HepG2 (cell line): Measurements from ENCODE around the gene TMEM232. TPM values are rescaled to one million over a fixed set of nuclear protein-coding genes. Genes with fewer than 3 reads are reported as not detected.

ENCODE experiments used
- ATAC-seq: fragments of 200-7000 bp; cut with Tn5 transposase; 3 replicates; pipeline ENCODE4 v1.9.1; 2020; ENCODE audit warnings: mild to moderate bottlenecking, moderate library complexity
- BruUV-seq: library from RNA; stranded (reverse); fragments of 400-500 nt; replicated peaks from 2 replicates; lab custom pipeline; 2021; lab: Mats Ljungman, UMichigan
- CTCF ChIA-PET: fragments of 300-600 bp; formaldehyde crosslinking; extraction: SDS; loops from one replicate; lab custom pipeline; 2021; ENCODE audit warnings: low total read pairs, inconsistent platforms, low intra/inter-chr PET ratio; lab: Yijun Ruan, JAX
- POLR2A ChIA-PET: fragments of 350-600 bp; sonication (Branson Sonifier 250); formaldehyde crosslinking; loops from one replicate; lab custom pipeline; 2020; ENCODE audit warnings: antibody characterized with exemption, inconsistent platforms; lab: Yijun Ruan, JAX
- DNase-seq: peaks from one replicate; pipeline ENCODE4 v3.0.0-alpha.2; 2015; ENCODE audit warnings: low spot score
- FAIRE-seq: peaks from 3 replicates; lab custom pipeline; 2011; peaks lifted over from hg19 to GRCh38; lab: Jason Lieb, UNC
- H2AFZ ChIP-seq: one replicate; pipeline ENCODE4 v1.6.1; 2011; ENCODE audit warnings: low read length, inconsistent platforms
- H3K27ac ChIP-seq: fragments of 300-600 bp; 3 replicates; pipeline ENCODE4 v1.8.0; 2011; ENCODE audit warnings: mixed run types, mild to moderate bottlenecking, mixed read lengths, low read length, inconsistent platforms; ENCODE audit not compliant: insufficient read depth; ENCODE audit errors: extremely low read length
- H3K27me3 ChIP-seq, 2 experiments: fragments of 200-600 bp in 1 of 2; 2 replicates in 1 of 2; 3 replicates in 1 of 2; pipeline versions ENCODE4 v1.6.0 to v1.8.0; 2011; ENCODE audit warnings: low read length in 2 of 2, mild to moderate bottlenecking in 2 of 2, moderate library complexity in 2 of 2, inconsistent platforms in 1 of 2; ENCODE audit not compliant: insufficient read depth in 2 of 2, control insufficient read depth in 1 of 2
- H3K36me3 ChIP-seq, 2 experiments: fragments of 200-600 bp in 1 of 2; replicated peaks in 1 of 2; 2 replicates in 1 of 2; 3 replicates in 1 of 2; pipeline versions ENCODE4 v1.5.1 to v1.8.0; 2011; ENCODE audit warnings: low read length in 2 of 2, inconsistent platforms in 1 of 2; ENCODE audit not compliant: insufficient read depth in 2 of 2, control insufficient read depth in 1 of 2
- H3K4me1 ChIP-seq: 2 replicates; pipeline ENCODE4 v1.5.1; 2012; ENCODE audit warnings: low read length, inconsistent platforms; ENCODE audit not compliant: insufficient read depth
- H3K4me2 ChIP-seq: 2 replicates; pipeline ENCODE4 v1.6.0; 2011; ENCODE audit warnings: low read depth, low read length, inconsistent platforms
- H3K4me3 ChIP-seq, 3 experiments: fragments of 200-600 bp in 1 of 3; sonication (generic), shearing (Covaris generic) in 1 of 3; replicated peaks in 1 of 3; 2 replicates each; pipeline ENCODE4 v1.5.1; 2011 to 2016; ENCODE audit warnings: low read length in 3 of 3, inconsistent platforms in 2 of 3, low read depth in 2 of 3, mild to moderate bottlenecking in 2 of 3, control low read depth in 1 of 3, mixed read lengths in 1 of 3; ENCODE audit not compliant: insufficient read depth in 1 of 3
- H3K79me2 ChIP-seq: one replicate; pipeline ENCODE4 v1.6.1; 2011; ENCODE audit warnings: low read length, inconsistent platforms; ENCODE audit not compliant: insufficient read depth
- H3K9ac ChIP-seq: 2 replicates; pipeline ENCODE4 v1.6.0; 2011; ENCODE audit warnings: mild to moderate bottlenecking, low read depth, low read length, inconsistent platforms; ENCODE audit not compliant: insufficient read depth
- H3K9me3 ChIP-seq: 2 replicates; pipeline ENCODE4 v1.5.1; 2012; ENCODE audit warnings: mild to moderate bottlenecking, low read length
- H4K20me1 ChIP-seq: 2 replicates; pipeline ENCODE4 v1.6.0; 2011; ENCODE audit warnings: inconsistent platforms, mild to moderate bottlenecking, low read length, moderate library complexity; ENCODE audit not compliant: insufficient read depth
- AKAP8 ChIP-seq: sonication (generic); formaldehyde crosslinking; IDR thresholded peaks from 2 replicates; pipeline ENCODE4 v1.5.1; 2020; ENCODE audit warnings: mild to moderate bottlenecking, missing genetic modification reagents
- BCL6 ChIP-seq: IDR thresholded peaks from 2 replicates; pipeline ENCODE4 v1.6.1; 2016; ENCODE audit warnings: missing genetic modification reagents, missing compliant biosample characterization
- GTF2F1 ChIP-seq: fragments of 150-350 bp; IDR thresholded peaks from 2 replicates; pipeline ENCODE4 v1.6.1; 2014; ENCODE audit warnings: low read length
- KMT2B ChIP-seq: IDR thresholded peaks from 2 replicates; pipeline ENCODE4 v1.6.1; 2016; ENCODE audit warnings: missing genetic modification reagents, missing compliant biosample characterization
- RFX3 ChIP-seq: IDR thresholded peaks from 2 replicates; pipeline ENCODE4 v1.6.1; 2016; ENCODE audit warnings: missing biosample characterization, missing genetic modification reagents
- SMARCC2 ChIP-seq: fragments of 450-650 bp; IDR thresholded peaks from 2 replicates; pipeline ENCODE4 v1.6.1; 2017; ENCODE audit warnings: antibody characterized with exemption, mild to moderate bottlenecking
- TSC22D2 ChIP-seq: sonication (generic); formaldehyde crosslinking; IDR thresholded peaks from 2 replicates; pipeline ENCODE4 v1.5.1; 2020; ENCODE audit warnings: missing genetic modification reagents, mild to moderate bottlenecking, borderline replicate concordance
- ZNF713 ChIP-seq: sonication (generic); formaldehyde crosslinking; IDR thresholded peaks from 2 replicates; pipeline ENCODE4 v1.4.0; 2020; ENCODE audit warnings: mild to moderate bottlenecking, missing genetic modification reagents
- ZNF777 ChIP-seq: sonication (generic); formaldehyde crosslinking; IDR thresholded peaks from 2 replicates; pipeline ENCODE4 v1.4.0; 2020; ENCODE audit warnings: missing genetic modification reagents
- WGBS: methylation state at CpG from one replicate; pipeline ENCODE4 v1.1.6; 2017; ENCODE audit warnings: low lambda C conversion rate; 5-methylcytosine and 5-hydroxymethylcytosine counted together
- in situ Hi-C: cut with HindIII; loops from 2 replicates; pipeline ENCODE4 v1.10.0; 2017; ENCODE audit warnings: low pct_unique_long_range_greater_than_20kb; ENCODE audit not compliant: extremely low pct_ligation_motif_present
- intact Hi-C: fragments of 100-400 bp; cut with micrococcal nuclease; formaldehyde crosslinking; loops from one replicate; pipeline ENCODE4 v1.10.0; 2022; ENCODE audit not compliant: unreplicated experiment
- polyA plus RNA-seq, 8 experiments: library from polyadenylated mRNA; depleted of rRNA in 3 of 8; stranded (reverse) in 7 of 8; unstranded in 1 of 8; fragments of >200 nt; fragmentation: Illumina TruSeq in 4 of 8; extraction: Trizol in 4 of 8; gene quantifications; 2 replicates each; pipeline versions ENCODE4 v1.2.1 to v1.2.3, GENCODE V29; 2011 to 2016; ENCODE audit warnings: low read depth in 4 of 8, missing spikeins in 1 of 8, mixed read lengths in 1 of 8; ENCODE audit not compliant: insufficient read depth in 1 of 8
- total RNA-seq, 5 experiments: library from RNA; depleted of rRNA; stranded (reverse); fragments of >200 nt; fragmentation: Illumina TruSeq; extraction: Trizol; gene quantifications; 2 replicates each; pipeline ENCODE4 v1.2.3, GENCODE V29; 2016; ENCODE audit warnings: low read depth in 1 of 5
- TF ChIP-seq, protein P1 (sequence below): sonication (generic); formaldehyde crosslinking; IDR thresholded peaks from 2 replicates; pipeline ENCODE4 v1.5.1; 2020; ENCODE audit warnings: mild to moderate bottlenecking, missing genetic modification reagents
- TF ChIP-seq, protein P2 (sequence below): sonication (generic); formaldehyde crosslinking; conservative IDR thresholded peaks from 2 replicates; pipeline ENCODE4 v1.8.1; 2023; ENCODE audit warnings: missing genetic modification reagents

The TMEM232 gene
- total and polyA plus RNA-seq, 2 of the 13 experiments (the other 11 are each of a cell fraction or from before 2014, with no cell fraction given), result 0.29 to 0.71 TPM

- intact Hi-C loops (no loop called here), in situ Hi-C loops (no loop called here)
- Histone ChIP-seq H3K27me3 (no peaks in the 10 kb centered on the region), H2AFZ (no peak overlapping the region), H3K4me1 (no peaks in the 10 kb centered on the region), H3K9me3 (no peaks in the 10 kb centered on the region), H3K36me3 (no peaks in the 10 kb centered on the region), H3K9ac (no peak overlapping the region), H4K20me1 (no peaks in the 10 kb centered on the region), H3K4me2 (no peak overlapping the region), H3K79me2 (no peaks in the 10 kb centered on the region), H3K4me3 (no peak overlapping the region), H3K27ac (no peak overlapping the region)
- no TSS peak for BruUV-seq
- FAIRE-seq, result no peak
- POLR2A ChIA-PET, result no interaction called here
- no peak for TF ChIP-seq RFX3
- no peak for TF ChIP-seq ZNF713
- TF ChIP-seq KMT2B, result no peak
- TF ChIP-seq ZNF777, result no peak
- no peak for TF ChIP-seq AKAP8 (CRISPR knock-in tag)
- TF ChIP-seq BCL6 (CRISPR knock-in tag), result no peak
- TF ChIP-seq, protein P1, sequence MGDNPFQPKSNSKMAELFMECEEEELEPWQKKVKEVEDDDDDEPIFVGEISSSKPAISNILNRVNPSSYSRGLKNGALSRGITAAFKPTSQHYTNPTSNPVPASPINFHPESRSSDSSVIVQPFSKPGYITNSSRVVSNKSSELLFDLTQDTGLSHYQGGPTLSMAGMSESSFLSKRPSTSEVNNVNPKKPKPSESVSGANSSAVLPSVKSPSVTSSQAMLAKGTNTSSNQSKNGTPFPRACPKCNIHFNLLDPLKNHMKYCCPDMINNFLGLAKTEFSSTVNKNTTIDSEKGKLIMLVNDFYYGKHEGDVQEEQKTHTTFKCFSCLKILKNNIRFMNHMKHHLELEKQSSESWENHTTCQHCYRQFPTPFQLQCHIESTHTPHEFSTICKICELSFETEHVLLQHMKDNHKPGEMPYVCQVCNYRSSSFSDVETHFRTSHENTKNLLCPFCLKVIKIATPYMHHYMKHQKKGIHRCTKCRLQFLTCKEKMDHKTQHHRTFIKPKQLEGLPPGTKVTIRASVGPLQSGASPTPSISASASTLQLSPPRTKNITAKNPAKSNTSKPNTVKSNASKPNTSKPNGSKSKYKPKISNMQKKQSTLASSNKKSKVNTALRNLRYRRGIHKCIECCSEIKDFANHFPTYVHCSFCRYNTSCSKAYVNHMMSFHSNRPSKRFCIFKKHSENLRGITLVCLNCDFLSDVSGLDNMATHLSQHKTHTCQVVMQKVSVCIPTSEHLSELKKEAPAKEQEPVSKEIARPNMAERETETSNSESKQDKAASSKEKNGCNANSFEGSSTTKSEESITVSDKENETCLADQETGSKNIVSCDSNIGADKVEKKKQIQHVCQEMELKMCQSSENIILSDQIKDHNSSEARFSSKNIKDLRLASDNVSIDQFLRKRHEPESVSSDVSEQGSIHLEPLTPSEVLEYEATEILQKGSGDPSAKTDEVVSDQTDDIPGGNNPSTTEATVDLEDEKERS, result no peak
- TF ChIP-seq TSC22D2 (CRISPR knock-in tag), result no peak
- TF ChIP-seq SMARCC2, result no peak
- TF ChIP-seq GTF2F1, result no peak
- TF ChIP-seq, protein P2, sequence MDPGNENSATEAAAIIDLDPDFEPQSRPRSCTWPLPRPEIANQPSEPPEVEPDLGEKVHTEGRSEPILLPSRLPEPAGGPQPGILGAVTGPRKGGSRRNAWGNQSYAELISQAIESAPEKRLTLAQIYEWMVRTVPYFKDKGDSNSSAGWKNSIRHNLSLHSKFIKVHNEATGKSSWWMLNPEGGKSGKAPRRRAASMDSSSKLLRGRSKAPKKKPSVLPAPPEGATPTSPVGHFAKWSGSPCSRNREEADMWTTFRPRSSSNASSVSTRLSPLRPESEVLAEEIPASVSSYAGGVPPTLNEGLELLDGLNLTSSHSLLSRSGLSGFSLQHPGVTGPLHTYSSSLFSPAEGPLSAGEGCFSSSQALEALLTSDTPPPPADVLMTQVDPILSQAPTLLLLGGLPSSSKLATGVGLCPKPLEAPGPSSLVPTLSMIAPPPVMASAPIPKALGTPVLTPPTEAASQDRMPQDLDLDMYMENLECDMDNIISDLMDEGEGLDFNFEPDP (CRISPR knock-in tag), result no peak
- CTCF ChIA-PET, result no interaction called here
- no peak for ATAC-seq
- no peak for DNase-seq
- WGBS, result 61% methylated on average over 3 of the region's 4 CpGs
Observed at GRCh38 chr5:110469486-110469885, 257.0 kb downstream of the TMEM232 start.
